ENCODE data around the gene PSTPIP2.
"Not testable (repeated sequence)": the region's sequence is repeated elsewhere in the genome, so short reads cannot be mapped to it uniquely, and the experiment has no call there.

PSTPIP2 gene

DNA sequence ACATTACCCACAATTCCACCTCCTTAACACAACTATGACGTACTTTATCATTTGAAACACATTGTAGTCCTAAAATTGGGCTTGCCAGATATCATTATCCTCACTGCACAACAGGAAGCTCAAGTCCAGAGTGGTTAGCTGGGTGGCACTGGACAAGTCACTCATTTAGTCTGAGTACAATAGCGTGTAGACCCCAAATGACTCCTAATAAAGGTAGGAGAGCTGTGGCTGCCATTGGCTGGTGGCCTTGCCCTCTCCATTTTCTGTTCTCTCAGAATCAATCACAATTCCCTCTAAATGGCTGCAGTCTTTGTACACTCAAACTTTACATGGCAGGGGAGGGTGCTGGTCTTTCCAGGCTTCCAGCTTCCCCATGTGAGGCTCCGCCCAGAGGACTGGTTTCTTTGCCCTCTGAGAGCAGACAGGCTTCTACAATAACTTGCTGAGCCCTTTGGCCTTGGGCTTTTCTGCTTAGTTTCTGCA, 11.7 kb downstream of the PSTPIP2 start:
- intact Hi-C loops (cut with micrococcal nuclease) = no loop called here
- H3K27ac Mint-ChIP-seq = peak overlapping the region; percentile 72
- H3K4me3 Mint-ChIP-seq = no peak overlapping the region
- H3K4me1 Mint-ChIP-seq (ENCODE audit: low read depth) = peaks cover 51% of the 10 kb centered on the region
- H3K27me3 Mint-ChIP-seq = no peaks in the 10 kb centered on the region
- H3K9me3 Mint-ChIP-seq = no peaks in the 10 kb centered on the region
- peaks cover 44% of the 10 kb centered on the region for H3K36me3 Mint-ChIP-seq (ENCODE audit: low read depth)

- Mint-ChIP-seq H3K27ac (peak overlapping the region; percentile 60), H3K27me3 (no peaks in the 10 kb centered on the region), H3K36me3 (ENCODE audit: low read depth) (peaks cover 26% of the 10 kb centered on the region), H3K9me3 (no peaks in the 10 kb centered on the region), H3K4me1 (ENCODE audit: low read depth) (peaks cover 61% of the 10 kb centered on the region), H3K4me3 (no peak overlapping the region)
- intact Hi-C loops (cut with micrococcal nuclease) = no loop called here
Measured at GRCh38 chr18:46055838-46056230, 16.2 kb downstream of the PSTPIP2 start.

- Mint-ChIP-seq H3K9me3 (no peaks in the 10 kb centered on the region), H3K4me3 (peak overlapping the region; percentile 15), H3K4me1 (ENCODE audit: low read depth) (peaks cover 55% of the 10 kb centered on the region), H3K27me3 (no peaks in the 10 kb centered on the region), H3K27ac (peak overlapping the region; percentile 60), H3K36me3 (ENCODE audit: low read depth) (peaks cover 26% of the 10 kb centered on the region)
- intact Hi-C loops (cut with micrococcal nuclease) = no loop called here
Measured at GRCh38 chr18:46054956-46055837, 16.9 kb downstream of the PSTPIP2 start.

DNA sequence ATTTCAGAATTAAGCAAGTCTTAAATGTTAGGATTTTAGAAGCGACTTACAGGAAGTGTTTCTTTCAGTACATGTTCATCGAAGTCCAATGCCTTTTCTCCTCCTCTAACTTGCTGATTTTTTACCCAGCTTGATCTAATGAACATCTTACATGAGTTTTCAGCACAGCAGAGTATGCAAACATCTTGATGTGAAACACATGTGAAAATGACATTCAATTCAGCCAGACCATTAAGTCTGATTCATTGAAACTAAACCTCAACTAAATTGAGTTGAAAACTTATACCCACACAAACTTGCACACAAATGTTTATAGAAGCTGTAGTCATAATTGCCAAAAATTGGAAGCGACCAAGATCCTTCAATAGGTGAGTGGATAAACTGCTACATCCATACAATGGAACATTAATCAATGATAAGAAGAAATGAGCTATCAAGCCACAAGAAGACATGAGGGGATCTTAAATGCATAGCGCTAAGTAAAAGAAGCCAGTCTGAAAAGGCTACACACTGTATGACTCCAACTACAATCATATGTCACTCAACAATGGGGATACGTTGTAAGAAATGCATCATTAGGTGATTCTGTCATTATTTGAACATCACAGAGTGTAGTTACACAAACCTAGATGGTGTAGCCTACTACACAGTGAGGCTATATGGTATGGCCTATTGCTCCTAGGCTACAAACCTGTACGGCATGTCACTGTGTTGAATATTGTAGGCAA, 18.5 kb downstream of the PSTPIP2 start:
- H3K27me3 Mint-ChIP-seq = no peaks in the 10 kb centered on the region
- intact Hi-C loops (cut with micrococcal nuclease) = no loop called here
- H3K27ac Mint-ChIP-seq = no peak overlapping the region
- H3K4me1 Mint-ChIP-seq (ENCODE audit: low read depth) = peaks cover 62% of the 10 kb centered on the region
- H3K36me3 Mint-ChIP-seq (ENCODE audit: low read depth) = peaks cover 26% of the 10 kb centered on the region
- no peaks in the 10 kb centered on the region for H3K9me3 Mint-ChIP-seq
- H3K4me3 Mint-ChIP-seq = no peak overlapping the region

GRCh38 chr18:46051731-46052461, 20.2 kb downstream of the PSTPIP2 start:
- H3K27me3 Mint-ChIP-seq = no peaks in the 10 kb centered on the region
- intact Hi-C loops (cut with micrococcal nuclease) = no loop called here
- peaks cover 23% of the 10 kb centered on the region for H3K36me3 Mint-ChIP-seq (ENCODE audit: low read depth)
- no peaks in the 10 kb centered on the region for H3K9me3 Mint-ChIP-seq
- peaks cover 61% of the 10 kb centered on the region for H3K4me1 Mint-ChIP-seq (ENCODE audit: low read depth)
- peak overlapping the region; percentile 20 for H3K4me3 Mint-ChIP-seq
- no peak overlapping the region for H3K27ac Mint-ChIP-seq

DNA sequence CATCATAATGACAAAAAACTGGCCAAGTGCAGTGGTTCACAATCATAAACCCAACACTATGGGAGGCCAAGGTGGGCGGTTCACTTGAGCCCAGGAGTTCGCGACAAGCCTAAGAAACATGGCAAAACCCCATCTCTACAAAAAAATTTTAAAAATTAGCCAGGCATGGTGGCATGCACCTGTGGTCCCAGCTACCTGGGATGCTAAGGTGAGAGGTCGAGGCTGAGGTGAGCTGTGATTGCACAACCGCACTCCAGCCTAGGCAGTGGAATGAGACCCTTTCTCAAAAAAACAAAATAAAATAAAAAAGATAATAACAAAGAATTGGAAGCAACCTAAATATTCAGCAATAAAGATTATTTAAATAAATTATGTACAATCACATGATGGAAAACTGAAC, 21.8 kb downstream of the PSTPIP2 start:
- peaks cover 53% of the 10 kb centered on the region for H3K4me1 Mint-ChIP-seq (ENCODE audit: low read depth)
- no peak overlapping the region for H3K4me3 Mint-ChIP-seq
- peaks cover 28% of the 10 kb centered on the region for H3K36me3 Mint-ChIP-seq (ENCODE audit: low read depth)
- intact Hi-C loops (cut with micrococcal nuclease) = no loop called here
- no peaks in the 10 kb centered on the region for H3K9me3 Mint-ChIP-seq
- no peaks in the 10 kb centered on the region for H3K27me3 Mint-ChIP-seq
- H3K27ac Mint-ChIP-seq = no peak overlapping the region

DNA sequence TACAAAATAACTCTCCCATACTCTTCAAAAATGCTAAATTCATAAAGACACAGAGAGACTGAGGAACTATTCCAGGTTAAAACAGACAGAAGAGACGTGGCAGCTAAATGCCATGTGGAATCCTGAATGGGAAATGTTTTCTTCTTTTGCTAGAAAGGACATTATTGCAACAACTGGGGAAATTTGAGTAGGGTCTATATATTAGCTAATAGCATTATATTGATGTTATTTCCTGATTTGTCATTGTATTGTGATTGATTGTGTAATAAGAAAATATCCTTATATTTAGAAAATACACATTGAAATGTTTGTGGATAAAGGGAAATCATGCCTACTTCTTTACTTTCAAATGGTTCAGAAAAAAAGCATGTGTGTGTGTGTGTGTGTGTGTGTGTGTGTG, 23.4 kb downstream of the PSTPIP2 start:
- H3K27me3 Mint-ChIP-seq = no peaks in the 10 kb centered on the region
- H3K9me3 Mint-ChIP-seq = no peaks in the 10 kb centered on the region
- intact Hi-C loops (cut with micrococcal nuclease) = no loop called here
- peaks cover 32% of the 10 kb centered on the region for H3K36me3 Mint-ChIP-seq (ENCODE audit: low read depth)
- no peak overlapping the region for H3K27ac Mint-ChIP-seq
- H3K4me3 Mint-ChIP-seq = no peak overlapping the region
- H3K4me1 Mint-ChIP-seq (ENCODE audit: low read depth) = peaks cover 48% of the 10 kb centered on the region

GRCh38 chr18:46047369-46047768, 24.7 kb downstream of the PSTPIP2 start:
- Mint-ChIP-seq H3K36me3 (ENCODE audit: low read depth) (peaks cover 37% of the 10 kb centered on the region), H3K4me1 (ENCODE audit: low read depth) (peaks cover 48% of the 10 kb centered on the region)
- intact Hi-C loops (cut with micrococcal nuclease); H3K9me3 Mint-ChIP-seq; H3K4me3 Mint-ChIP-seq; H3K27me3 Mint-ChIP-seq; H3K27ac Mint-ChIP-seq: not testable (repeated sequence)

GRCh38 chr18:46046688-46047087, 25.4 kb downstream of the PSTPIP2 start:
- intact Hi-C loops (cut with micrococcal nuclease) = no loop called here
- Mint-ChIP-seq H3K9me3 (no peaks in the 10 kb centered on the region), H3K4me3 (no peak overlapping the region), H3K4me1 (ENCODE audit: low read depth) (peaks cover 48% of the 10 kb centered on the region), H3K27me3 (peaks cover 1% of the 10 kb centered on the region), H3K27ac (no peak overlapping the region), H3K36me3 (ENCODE audit: low read depth) (peaks cover 43% of the 10 kb centered on the region)

GRCh38 chr18:46046126-46046525, 25.9 kb downstream of the PSTPIP2 start:
- Mint-ChIP-seq H3K9me3 (no peaks in the 10 kb centered on the region), H3K27ac (no peak overlapping the region), H3K4me1 (ENCODE audit: low read depth) (peaks cover 49% of the 10 kb centered on the region), H3K27me3 (peaks cover 1% of the 10 kb centered on the region), H3K36me3 (ENCODE audit: low read depth) (peaks cover 43% of the 10 kb centered on the region), H3K4me3 (no peak overlapping the region)
- intact Hi-C loops (cut with micrococcal nuclease) = no loop called here

DNA sequence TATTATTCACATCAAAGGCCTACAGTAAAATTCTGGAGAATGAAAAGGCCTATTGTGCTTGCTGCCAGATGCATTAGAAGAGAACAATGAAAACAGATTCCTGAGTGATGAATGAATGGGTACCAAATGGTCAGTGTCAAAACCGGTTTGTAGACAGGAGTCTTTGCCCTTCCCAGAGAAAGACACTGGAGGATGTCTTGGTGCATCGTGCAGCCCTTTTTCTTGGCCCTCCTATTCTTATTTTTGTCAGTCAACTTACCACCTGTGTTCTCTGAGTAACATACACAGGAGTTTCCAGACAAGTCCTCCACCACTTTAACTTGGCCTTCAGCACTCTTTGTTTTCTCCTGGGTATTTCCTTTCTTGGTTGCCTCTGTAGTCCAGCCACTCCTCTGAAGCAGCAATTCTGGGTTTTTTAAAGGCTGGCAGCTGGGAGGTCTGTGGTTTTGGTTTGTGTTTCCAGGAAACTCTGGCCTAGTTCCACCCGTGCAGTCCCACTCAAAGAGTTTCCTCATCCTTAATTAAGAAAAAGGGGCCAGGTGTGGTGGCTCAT, 29.4 kb downstream of the PSTPIP2 start:
- H3K9me3 Mint-ChIP-seq = no peaks in the 10 kb centered on the region
- peaks cover 73% of the 10 kb centered on the region for H3K4me1 Mint-ChIP-seq (ENCODE audit: low read depth)
- peaks cover 1% of the 10 kb centered on the region for H3K27me3 Mint-ChIP-seq
- peak overlapping the region; percentile 56 for H3K4me3 Mint-ChIP-seq
- peak overlapping the region; percentile 68 for H3K27ac Mint-ChIP-seq
- H3K36me3 Mint-ChIP-seq (ENCODE audit: low read depth) = peaks cover 69% of the 10 kb centered on the region
- intact Hi-C loops (cut with micrococcal nuclease) = loop anchor here (5.0 kb wide), 1 partner anchor 35 kb away; no protein-coding TSS in a partner anchor

GRCh38 chr18:46040747-46041104, 31.3 kb downstream of the PSTPIP2 start:
- Mint-ChIP-seq H3K4me3 (peak overlapping the region; percentile 0), H3K9me3 (no peaks in the 10 kb centered on the region), H3K36me3 (ENCODE audit: low read depth) (peaks cover 68% of the 10 kb centered on the region), H3K27ac (peak overlapping the region; percentile 71), H3K27me3 (peaks cover 1% of the 10 kb centered on the region), H3K4me1 (ENCODE audit: low read depth) (peaks cover 81% of the 10 kb centered on the region)
- intact Hi-C loops (cut with micrococcal nuclease) = loop anchor here (5.0 kb wide), 1 partner anchor 33 kb away; no protein-coding TSS in a partner anchor

- intact Hi-C loops (cut with micrococcal nuclease) = loop anchor here (5.0 kb wide), 1 partner anchor 33 kb away; no protein-coding TSS in a partner anchor
- H3K27me3 Mint-ChIP-seq = peaks cover 1% of the 10 kb centered on the region
- peak overlapping the region; percentile 0 for H3K4me3 Mint-ChIP-seq
- peaks cover 86% of the 10 kb centered on the region for H3K4me1 Mint-ChIP-seq (ENCODE audit: low read depth)
- peaks cover 68% of the 10 kb centered on the region for H3K36me3 Mint-ChIP-seq (ENCODE audit: low read depth)
- H3K27ac Mint-ChIP-seq = peak overlapping the region; percentile 71
- no peaks in the 10 kb centered on the region for H3K9me3 Mint-ChIP-seq
Measured at GRCh38 chr18:46040033-46040746, 31.9 kb downstream of the PSTPIP2 start.
